ENCODE results near the gene SELENOW.

GRCh38 chr19:47820410-47820809, 41.9 kb downstream of the SELENOW start:
- TF ChIP-seq POLR2A (IDR thresholded peaks at IDR 0.05) (no peak), CTCF (IDR thresholded peaks at IDR 0.05 in 4 of 5, conservative IDR thresholded peaks at IDR 0.05 in 1 of 5) (no peak)

Data from gastrocnemius medialis (tissue), 4 donors.